H1 (cell line): ENCODE data around the gene RDH5. TPM values are rescaled to one million over a fixed set of nuclear protein-coding genes. Genes with fewer than 3 reads are reported as not detected.

Experiments used
- CTCF ChIA-PET: fragments of 300-600 bp; sonication (Branson Sonifier 250); formaldehyde crosslinking; loops from one replicate; lab custom pipeline; 2021; ENCODE audit not compliant: partially characterized antibody; lab: Charles Lee
- POLR2A ChIA-PET: fragments of 300-600 bp; sonication (Branson Sonifier 250); formaldehyde crosslinking; loops from one replicate; lab custom pipeline; 2021; ENCODE audit warnings: inconsistent platforms; ENCODE audit not compliant: partially characterized antibody; lab: Charles Lee
- DNase-seq, 2 experiments: peaks; one replicate each; pipeline versions ENCODE4 v3.0.0 to v3.0.0-alpha.2; 2010 to 2022; ENCODE audit warnings: low spot score in 2 of 2, low read depth in 1 of 2, mixed read lengths in 1 of 2
- FAIRE-seq: peaks from 2 replicates; lab custom pipeline; 2011; peaks lifted over from hg19 to GRCh38; lab: Jason Lieb, UNC
- H2AFZ ChIP-seq: 2 replicates; pipeline ENCODE4 v1.8.1; 2012; ENCODE audit warnings: low read length, inconsistent platforms
- H2AK5ac ChIP-seq: 2 replicates; pipeline ENCODE4 v1.6.1; 2013; ENCODE audit warnings: low read depth, low read length
- H2BK120ac ChIP-seq: replicated peaks from 2 replicates; pipeline ENCODE3; 2013; ENCODE audit warnings: low read depth, low read length, inconsistent platforms
- H2BK12ac ChIP-seq: 2 replicates; pipeline ENCODE4 v1.6.1; 2013; ENCODE audit warnings: low read depth, low read length
- H2BK15ac ChIP-seq: 2 replicates; pipeline ENCODE4 v1.6.1; 2013; ENCODE audit warnings: low read length
- H2BK20ac ChIP-seq: 2 replicates; pipeline ENCODE4 v1.6.1; 2013; ENCODE audit warnings: low read length
- H2BK5ac ChIP-seq: 2 replicates; pipeline ENCODE4 v1.6.1; 2013; ENCODE audit warnings: low read depth, low read length
- H3K14ac ChIP-seq: 2 replicates; pipeline ENCODE4 v1.6.1; 2013; ENCODE audit warnings: inconsistent platforms; ENCODE audit not compliant: insufficient read length
- H3K18ac ChIP-seq: 2 replicates; pipeline ENCODE4 v1.6.1; 2013; ENCODE audit warnings: low read length; ENCODE audit errors: extremely low read depth
- H3K23ac ChIP-seq: 2 replicates; pipeline ENCODE4 v1.6.1; 2013; ENCODE audit warnings: inconsistent platforms; ENCODE audit not compliant: insufficient read length
- H3K23me2 ChIP-seq: 2 replicates; pipeline ENCODE4 v1.6.1; 2013; ENCODE audit warnings: low read depth, low read length
- H3K27ac ChIP-seq: 2 replicates; pipeline ENCODE4 v1.6.1; 2011; ENCODE audit warnings: low read depth, low read length, inconsistent platforms
- H3K27me3 ChIP-seq, 4 experiments: replicated peaks in 1 of 4; 1 replicate in 1 of 4; 2 replicates in 3 of 4; pipeline versions ENCODE4 v1.6.1 to v1.8.1; 2011 to 2013; ENCODE audit warnings: low read length in 3 of 4, mild to moderate bottlenecking in 3 of 4, inconsistent platforms in 2 of 4, mixed read lengths in 2 of 4, moderate library complexity in 1 of 4; ENCODE audit not compliant: control insufficient read depth in 3 of 4, insufficient read depth in 3 of 4; ENCODE audit errors: extremely low read depth in 1 of 4
- H3K36me3 ChIP-seq, 4 experiments: 2 replicates each; pipeline versions ENCODE4 v1.6.1 to v1.8.1; 2011 to 2013; ENCODE audit warnings: mild to moderate bottlenecking in 4 of 4, low read length in 3 of 4, moderate library complexity in 2 of 4, control low read depth in 1 of 4, inconsistent platforms in 1 of 4; ENCODE audit not compliant: insufficient read depth in 4 of 4, control insufficient read depth in 2 of 4
- H3K4ac ChIP-seq: replicated peaks from 2 replicates; pipeline ENCODE3; 2013; ENCODE audit warnings: low read length, low read depth, mixed read lengths, inconsistent platforms; ENCODE audit not compliant: insufficient read length
- H3K4me1 ChIP-seq, 4 experiments: replicated peaks in 1 of 4; 1 replicate in 1 of 4; 2 replicates in 3 of 4; pipeline versions ENCODE4 v1.6.1 to v1.8.1; 2011 to 2013; ENCODE audit warnings: low read length in 3 of 4, inconsistent platforms in 2 of 4, mixed read lengths in 1 of 4; ENCODE audit not compliant: insufficient read depth in 4 of 4, control insufficient read depth in 3 of 4
- H3K4me2 ChIP-seq, 2 experiments: 2 replicates each; pipeline versions ENCODE4 v1.6.1 to v1.8.1; 2011 to 2013; ENCODE audit warnings: low read depth in 2 of 2, low read length in 2 of 2, control low read depth in 1 of 2, inconsistent platforms in 1 of 2, mild to moderate bottlenecking in 1 of 2; ENCODE audit not compliant: insufficient read depth in 1 of 2
- H3K4me3 ChIP-seq, 4 experiments: fragments of 200-600, 300-600 bp in 1 of 4; sonication (generic), shearing (Covaris generic), sonication (Bioruptor Twin) in 1 of 4; 2 replicates each; pipeline versions ENCODE4 v1.5.1 to v1.8.1; 2011 to 2016; ENCODE audit warnings: low read length in 4 of 4, low read depth in 3 of 4, control low read depth in 2 of 4, inconsistent platforms in 2 of 4, mild to moderate bottlenecking in 2 of 4, mixed read lengths in 1 of 4, moderate library complexity in 1 of 4; ENCODE audit not compliant: insufficient read depth in 2 of 4; ENCODE audit errors: extremely low read depth in 1 of 4
- H3K56ac ChIP-seq: replicated peaks from 2 replicates; pipeline ENCODE3; 2013; ENCODE audit warnings: low read depth, mild to moderate bottlenecking, mixed read lengths, low read length, inconsistent platforms; ENCODE audit not compliant: insufficient read length
- H3K79me1 ChIP-seq: 2 replicates; pipeline ENCODE4 v1.6.1; 2013; ENCODE audit warnings: low read depth, low read length, control low read depth
- H3K79me2 ChIP-seq, 2 experiments: 2 replicates each; pipeline versions ENCODE4 v1.6.1 to v1.8.1; 2012 to 2013; ENCODE audit warnings: low read length in 2 of 2, mild to moderate bottlenecking in 2 of 2, inconsistent platforms in 1 of 2; ENCODE audit not compliant: insufficient read depth in 2 of 2, control insufficient read depth in 1 of 2
- H3K9ac ChIP-seq, 4 experiments: replicated peaks in 1 of 4; 1 replicate in 1 of 4; 2 replicates in 3 of 4; pipeline versions ENCODE4 v1.6.1 to v1.8.1; 2011 to 2013; ENCODE audit warnings: low read depth in 3 of 4, low read length in 3 of 4, control low read depth in 2 of 4, mild to moderate bottlenecking in 2 of 4, moderate library complexity in 2 of 4, inconsistent platforms in 1 of 4; ENCODE audit errors: extremely low read depth in 1 of 4
- H3K9me3 ChIP-seq, 2 experiments: 2 replicates each; pipeline versions ENCODE4 v1.6.1 to v1.8.1; 2012 to 2013; ENCODE audit warnings: mild to moderate bottlenecking in 2 of 2, moderate library complexity in 2 of 2, control low read depth in 1 of 2, inconsistent platforms in 1 of 2, low read depth in 1 of 2, low read length in 1 of 2, mixed read lengths in 1 of 2; ENCODE audit not compliant: insufficient read depth in 2 of 2
- H4K20me1 ChIP-seq, 2 experiments: replicated peaks in 1 of 2; 2 replicates each; pipeline versions ENCODE3 to v1.8.1; 2011 to 2013; ENCODE audit warnings: inconsistent platforms in 2 of 2, low read length in 2 of 2, mild to moderate bottlenecking in 1 of 2; ENCODE audit not compliant: insufficient read depth in 2 of 2, control insufficient read depth in 1 of 2
- H4K5ac ChIP-seq: 2 replicates; pipeline ENCODE4 v1.6.1; 2013; ENCODE audit warnings: low read length, low read depth, mixed read lengths, inconsistent platforms; ENCODE audit not compliant: insufficient read length
- H4K8ac ChIP-seq: 2 replicates; pipeline ENCODE4 v1.8.0; 2013; ENCODE audit warnings: mild to moderate bottlenecking, moderate library complexity, low read length, inconsistent platforms; ENCODE audit not compliant: insufficient read depth; ENCODE audit errors: extremely low read depth
- H4K91ac ChIP-seq: replicated peaks from 2 replicates; pipeline ENCODE3; 2013; ENCODE audit warnings: low read length, mixed read lengths, inconsistent platforms; ENCODE audit not compliant: insufficient read length
- WGBS, 2 experiments: shearing (Covaris generic) in 1 of 2; methylation state at CpG; one replicate each; pipeline versions ENCODE4 v1.1.6 to v1.1.7; 2013 to 2015; ENCODE audit warnings: low lambda C conversion rate in 2 of 2, mixed read lengths in 2 of 2, inconsistent platforms in 1 of 2, low coverage in 1 of 2, missing lambda C conversion rate in 1 of 2; ENCODE audit not compliant: insufficient replicate concordance in 2 of 2, insufficient coverage in 1 of 2, insufficient read length in 1 of 2; ENCODE audit errors: extremely low coverage in 1 of 2, missing lambda C conversion rate in 1 of 2; 5-methylcytosine and 5-hydroxymethylcytosine counted together
- polyA plus RNA-seq, 7 experiments: library from polyadenylated mRNA; depleted of rRNA in 3 of 7; stranded (reverse) in 5 of 7; unstranded in 2 of 7; fragments of >200 nt in 5 of 7; fragments of 200-250 nt in 2 of 7; gene quantifications; 1 replicate in 5 of 7; 2 replicates in 1 of 7; 4 replicates in 1 of 7; pipeline versions ENCODE4 v1.2.1 to v1.2.3, GENCODE V29; 2011 to 2013; ENCODE audit warnings: missing spikeins in 2 of 7, mixed read lengths in 2 of 7
- total RNA-seq: library from RNA; stranded (reverse); fragmentation: NEBNext Ultra II Directional; extraction: Animal tissue kit (Norgen Biotek cat#: 25700); gene quantifications from 2 replicates; pipeline ENCODE4 v1.2.1, GENCODE V29; 2021
- TF ChIP-seq, protein P1 (sequence below), 3 experiments: IDR thresholded peaks; 1 replicate in 2 of 3; 2 replicates in 1 of 3; pipeline versions ENCODE4 v1.5.1 to v1.6.1; 2011; ENCODE audit warnings: low read length in 3 of 3, mild to moderate bottlenecking in 3 of 3, inconsistent platforms in 2 of 3, low read depth in 1 of 3, moderate library complexity in 1 of 3; ENCODE audit not compliant: insufficient read depth in 1 of 3; ENCODE audit errors: control extremely low read depth in 1 of 3
- TF ChIP-seq, protein P2 (sequence below): IDR thresholded peaks from 2 replicates; pipeline ENCODE4 v1.6.1; 2012; ENCODE audit warnings: inconsistent platforms

Gene RDH5
- total and polyA plus RNA-seq, 2 of the 8 experiments (the other 6 are each of a cell fraction or from before 2014, with no cell fraction given), result 4.2 to 6.0 TPM

DNA sequence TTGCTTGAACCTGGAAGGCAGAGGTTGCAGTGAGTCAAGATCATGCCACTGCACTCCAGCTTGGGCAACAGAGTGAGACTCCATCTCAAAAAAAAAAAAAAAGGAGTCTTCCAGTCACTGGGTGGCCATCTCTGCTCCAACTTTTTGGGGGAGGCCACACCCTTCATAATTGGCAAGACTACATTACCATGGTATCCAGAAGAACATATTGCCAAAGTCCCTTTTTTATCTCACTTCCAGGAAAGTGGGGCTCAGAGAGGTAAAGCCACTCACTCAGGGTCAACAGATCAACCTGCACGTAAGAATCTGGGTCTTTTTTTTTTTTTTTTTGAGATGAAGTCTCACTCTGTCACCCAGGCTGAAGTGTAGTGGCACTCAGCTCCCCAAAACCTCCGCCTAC lies 13.7 kb downstream of the RDH5 start:
- FAIRE-seq (no peak), DNase-seq (no peak)
- H3K36me3 ChIP-seq, result no peaks in the 10 kb centered on the region
- no peak overlapping the region for H2BK5ac ChIP-seq
- no peak overlapping the region for H3K9ac ChIP-seq
- no peak overlapping the region for H2BK20ac ChIP-seq
- no peak overlapping the region for H3K4me3 ChIP-seq
- no peak overlapping the region for H2AK5ac ChIP-seq
- H2AFZ ChIP-seq, result no peak overlapping the region
- ChIA-PET POLR2A (interaction anchor here (1.0 to 34.1 kb wide), 6 partner anchors 9 to 32 kb away, joined by 3 to 809 read pairs (median 6); partner anchors contain the start of gene BLOC1S1), CTCF (interaction anchor here (0.7 to 10.7 kb wide), 9 partner anchors 10 to 1295 kb away, joined by 3 to 229 read pairs (median 9); partner anchors contain the start of genes BLOC1S1, ITGA7 and RDH5)
- H2BK15ac ChIP-seq, result no peak overlapping the region
- H3K79me2 ChIP-seq, result no peaks in the 10 kb centered on the region
- no peak overlapping the region for H3K18ac ChIP-seq
- TF ChIP-seq, protein P1, sequence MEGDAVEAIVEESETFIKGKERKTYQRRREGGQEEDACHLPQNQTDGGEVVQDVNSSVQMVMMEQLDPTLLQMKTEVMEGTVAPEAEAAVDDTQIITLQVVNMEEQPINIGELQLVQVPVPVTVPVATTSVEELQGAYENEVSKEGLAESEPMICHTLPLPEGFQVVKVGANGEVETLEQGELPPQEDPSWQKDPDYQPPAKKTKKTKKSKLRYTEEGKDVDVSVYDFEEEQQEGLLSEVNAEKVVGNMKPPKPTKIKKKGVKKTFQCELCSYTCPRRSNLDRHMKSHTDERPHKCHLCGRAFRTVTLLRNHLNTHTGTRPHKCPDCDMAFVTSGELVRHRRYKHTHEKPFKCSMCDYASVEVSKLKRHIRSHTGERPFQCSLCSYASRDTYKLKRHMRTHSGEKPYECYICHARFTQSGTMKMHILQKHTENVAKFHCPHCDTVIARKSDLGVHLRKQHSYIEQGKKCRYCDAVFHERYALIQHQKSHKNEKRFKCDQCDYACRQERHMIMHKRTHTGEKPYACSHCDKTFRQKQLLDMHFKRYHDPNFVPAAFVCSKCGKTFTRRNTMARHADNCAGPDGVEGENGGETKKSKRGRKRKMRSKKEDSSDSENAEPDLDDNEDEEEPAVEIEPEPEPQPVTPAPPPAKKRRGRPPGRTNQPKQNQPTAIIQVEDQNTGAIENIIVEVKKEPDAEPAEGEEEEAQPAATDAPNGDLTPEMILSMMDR (IDR thresholded peaks at IDR 0.05; ENCODE audit: control extremely low read depth in 1 of 3, insufficient read depth in 1 of 3, low read depth in 1 of 3, low read length in 3 of 3), result no peak
- TF ChIP-seq, protein P2, sequence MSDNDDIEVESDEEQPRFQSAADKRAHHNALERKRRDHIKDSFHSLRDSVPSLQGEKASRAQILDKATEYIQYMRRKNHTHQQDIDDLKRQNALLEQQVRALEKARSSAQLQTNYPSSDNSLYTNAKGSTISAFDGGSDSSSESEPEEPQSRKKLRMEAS, result no peak
- peaks cover 12% of the 10 kb centered on the region for H3K23me2 ChIP-seq
- no peak overlapping the region for H3K27ac ChIP-seq
- no peak overlapping the region for H3K23ac ChIP-seq
- H3K9me3 ChIP-seq, result no peaks in the 10 kb centered on the region
- WGBS, 2 experiments, result 87% methylated on average over 2 of the region's 2 CpGs; no CpG with 5 or more reads in 1 of the 2 experiments
- no peak overlapping the region for H4K91ac ChIP-seq
- no peak overlapping the region for H3K4ac ChIP-seq
- H3K4me1 ChIP-seq, result peaks cover 0 to 19% (median 9%) of the 10 kb centered on the region in 4 experiments; a peak in 5 of 7 replicates
- H4K5ac ChIP-seq, result no peak overlapping the region
- no peak overlapping the region for H3K14ac ChIP-seq
- H3K27me3 ChIP-seq, result no peaks in the 10 kb centered on the region
- no peak overlapping the region for H3K4me2 ChIP-seq
- no peak overlapping the region for H2BK12ac ChIP-seq
- H3K79me1 ChIP-seq, result no peaks in the 10 kb centered on the region
- H3K56ac ChIP-seq, result no peak overlapping the region
- no peak overlapping the region for H2BK120ac ChIP-seq
- H4K20me1 ChIP-seq, result no peaks in the 10 kb centered on the region
- H4K8ac ChIP-seq, result no peak overlapping the region
